Activated CD8-positive, alpha-beta T cell treated with anti-CD3 and anti-CD28 coated beads for 36 hours (primary cell): ENCODE measurements around the gene ASTN2. TPM values are rescaled to one million over a fixed set of nuclear protein-coding genes. Genes with fewer than 3 reads are reported as not detected.

Source experiments
- ATAC-seq: fragments of 200-7000 bp; cut with Tn5 transposase; one replicate; pipeline ENCODE4 v1.10.0; 2021; ENCODE audit warnings: mild to moderate bottlenecking, moderate library complexity
- CTCF ChIA-PET: fragments of 350-600 bp; sonication (Branson Sonifier 250); formaldehyde crosslinking; loops from one replicate; lab custom pipeline; 2021; ENCODE audit warnings: antibody characterized with exemption; lab: Charles Lee
- POLR2A ChIA-PET: fragments of 350-600 bp; sonication (Branson Sonifier 250); formaldehyde crosslinking; loops from one replicate; lab custom pipeline; 2021; ENCODE audit warnings: antibody characterized with exemption; lab: Charles Lee
- DNase-seq: peaks from one replicate; pipeline ENCODE4 v3.0.0-alpha.2; 2020
- H3K27ac Mint-ChIP-seq: one replicate; pipeline ENCODE4 v1.8.0; 2021; ENCODE audit warnings: mild to moderate bottlenecking, mixed read lengths
- H3K27me3 Mint-ChIP-seq: one replicate; pipeline ENCODE4 v1.8.0; 2021; ENCODE audit warnings: mixed read lengths
- H3K36me3 Mint-ChIP-seq: one replicate; pipeline ENCODE4 v1.8.0; 2021; ENCODE audit warnings: low read depth, mixed read lengths
- H3K4me1 Mint-ChIP-seq: one replicate; pipeline ENCODE4 v1.8.0; 2021; ENCODE audit warnings: low read depth, mixed read lengths
- H3K4me3 Mint-ChIP-seq: one replicate; pipeline ENCODE4 v1.8.0; 2021; ENCODE audit warnings: mild to moderate bottlenecking, moderate library complexity, mixed read lengths
- H3K9me3 Mint-ChIP-seq: one replicate; pipeline ENCODE4 v1.8.0; 2021; ENCODE audit warnings: mixed read lengths
- intact Hi-C: fragments of 100-400 bp; cut with micrococcal nuclease; formaldehyde crosslinking; loops from one replicate; pipeline ENCODE4 v1.10.0; 2022
- total RNA-seq, 2 experiments: library from RNA; stranded (reverse); gene quantifications; one replicate each; pipeline ENCODE4 v1.2.3, GENCODE V29; 2021
- TF ChIP-seq, protein P1 (sequence below): fragments of 200-600 bp; IDR thresholded peaks from one replicate; pipeline ENCODE4 v1.8.0; 2022; ENCODE audit warnings: antibody characterized with exemption, mild to moderate bottlenecking

The ASTN2 gene
- total RNA-seq, 2 experiments from 2014 or later = 5.2 to 5.7 TPM

DNA sequence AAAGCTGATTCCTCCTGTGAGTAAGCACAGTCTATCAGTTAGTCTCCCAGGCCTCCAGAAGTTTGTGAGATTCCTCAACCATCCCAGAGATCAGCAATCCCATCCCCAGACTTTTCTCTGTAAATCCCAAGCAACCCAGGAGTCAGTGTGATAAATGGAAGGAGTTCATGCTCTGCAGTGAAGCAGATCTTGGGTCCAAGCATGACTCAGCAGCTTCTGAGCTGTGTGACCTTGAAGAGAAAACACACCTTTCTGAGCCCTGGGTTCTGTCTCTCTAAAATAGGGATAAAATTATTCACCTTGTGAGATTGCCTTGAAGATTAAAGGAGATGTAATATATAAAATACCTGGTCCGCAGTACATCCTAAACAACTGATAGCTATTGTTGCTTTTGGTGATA is 318.7 kb downstream of the ASTN2 start:
- ChIA-PET POLR2A (no interaction called here), CTCF (interaction anchor here (0.9 kb wide), 1 partner anchor 34 kb away, joined by 3 read pairs; no protein-coding TSS in a partner anchor)
- DNase-seq (no peak), ATAC-seq (no peak)
- TF ChIP-seq, protein P1, sequence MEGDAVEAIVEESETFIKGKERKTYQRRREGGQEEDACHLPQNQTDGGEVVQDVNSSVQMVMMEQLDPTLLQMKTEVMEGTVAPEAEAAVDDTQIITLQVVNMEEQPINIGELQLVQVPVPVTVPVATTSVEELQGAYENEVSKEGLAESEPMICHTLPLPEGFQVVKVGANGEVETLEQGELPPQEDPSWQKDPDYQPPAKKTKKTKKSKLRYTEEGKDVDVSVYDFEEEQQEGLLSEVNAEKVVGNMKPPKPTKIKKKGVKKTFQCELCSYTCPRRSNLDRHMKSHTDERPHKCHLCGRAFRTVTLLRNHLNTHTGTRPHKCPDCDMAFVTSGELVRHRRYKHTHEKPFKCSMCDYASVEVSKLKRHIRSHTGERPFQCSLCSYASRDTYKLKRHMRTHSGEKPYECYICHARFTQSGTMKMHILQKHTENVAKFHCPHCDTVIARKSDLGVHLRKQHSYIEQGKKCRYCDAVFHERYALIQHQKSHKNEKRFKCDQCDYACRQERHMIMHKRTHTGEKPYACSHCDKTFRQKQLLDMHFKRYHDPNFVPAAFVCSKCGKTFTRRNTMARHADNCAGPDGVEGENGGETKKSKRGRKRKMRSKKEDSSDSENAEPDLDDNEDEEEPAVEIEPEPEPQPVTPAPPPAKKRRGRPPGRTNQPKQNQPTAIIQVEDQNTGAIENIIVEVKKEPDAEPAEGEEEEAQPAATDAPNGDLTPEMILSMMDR = no peak
- intact Hi-C loops = no loop called here
- Mint-ChIP-seq H3K27me3 (no peaks in the 10 kb centered on the region), H3K9me3 (peaks cover 2% of the 10 kb centered on the region), H3K4me1 (no peaks in the 10 kb centered on the region), H3K4me3 (no peak overlapping the region), H3K27ac (no peak overlapping the region), H3K36me3 (no peaks in the 10 kb centered on the region)

DNA sequence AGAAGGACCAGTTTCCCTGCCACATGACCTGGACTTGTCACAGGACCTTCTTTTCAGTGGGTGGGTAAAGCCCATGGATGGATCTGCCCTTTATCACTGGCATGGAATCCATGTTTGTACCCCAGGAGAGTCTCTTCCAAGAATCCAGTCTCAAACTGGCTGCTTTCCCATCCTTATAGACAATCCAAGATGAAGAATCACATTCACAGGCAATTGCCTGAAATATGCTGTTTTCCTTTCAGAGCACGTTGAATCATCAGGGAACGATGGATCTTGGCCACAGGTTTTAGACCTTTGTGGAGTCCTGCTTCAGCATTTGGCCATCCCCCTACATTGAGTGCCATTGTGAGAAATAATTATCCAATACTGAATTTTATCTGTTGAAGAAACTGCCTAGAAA is 319.8 kb downstream of the ASTN2 start:
- intact Hi-C loops = no loop called here

DNA sequence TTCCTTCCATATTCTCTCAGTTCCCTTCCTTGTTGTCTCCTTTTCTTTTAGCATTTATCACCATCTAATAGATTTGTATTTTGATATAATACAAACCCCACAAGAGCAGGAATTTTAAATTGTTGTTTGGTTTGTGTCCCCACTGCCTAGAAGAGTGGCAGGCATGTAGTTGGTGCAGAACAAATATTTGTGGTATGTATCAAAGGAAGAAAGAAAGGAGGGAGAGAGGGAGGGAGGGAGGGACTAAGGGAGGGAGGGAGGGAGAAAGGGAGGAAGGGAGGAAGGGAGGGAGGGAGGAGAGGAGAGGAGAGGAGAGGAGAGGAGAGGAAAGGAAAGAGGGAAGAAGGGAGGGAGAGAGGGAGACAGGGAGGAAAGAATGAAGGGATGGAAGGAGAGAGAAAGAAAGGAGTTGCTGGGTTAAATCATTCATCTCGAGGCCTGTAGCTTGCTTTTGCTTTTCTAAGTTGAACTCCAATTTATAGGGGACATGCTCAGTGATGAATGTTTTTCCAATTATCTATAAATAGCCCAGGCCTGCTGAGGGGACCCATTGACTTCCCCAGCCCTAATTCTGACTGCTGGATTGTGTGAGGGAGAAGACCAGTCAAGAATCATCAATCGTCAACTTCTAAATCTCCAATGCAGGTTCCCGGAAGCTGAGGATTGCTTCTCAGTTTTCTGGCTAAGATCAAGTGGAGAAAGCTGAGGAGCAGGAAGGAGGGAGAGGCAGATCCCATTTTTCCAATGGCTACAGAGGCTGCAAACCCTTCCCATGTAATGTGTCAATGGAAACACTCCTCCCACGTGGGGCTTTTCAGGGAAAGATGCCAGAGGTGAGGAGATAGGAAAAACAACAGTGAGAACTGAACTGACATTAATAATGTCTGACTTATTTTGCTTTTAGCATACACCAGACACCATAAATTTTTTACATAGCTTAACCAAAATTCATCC is 320.7 kb downstream of the ASTN2 start:
- no peak overlapping the region for H3K27ac Mint-ChIP-seq
- no peaks in the 10 kb centered on the region for H3K9me3 Mint-ChIP-seq
- POLR2A ChIA-PET = no interaction called here
- TF ChIP-seq, protein P1 = no peak
- H3K36me3 Mint-ChIP-seq = no peaks in the 10 kb centered on the region
- no peaks in the 10 kb centered on the region for H3K4me1 Mint-ChIP-seq
- intact Hi-C loops = no loop called here
- ATAC-seq (no peak), DNase-seq (no peak)
- H3K27me3 Mint-ChIP-seq = no peaks in the 10 kb centered on the region
- H3K4me3 Mint-ChIP-seq = no peak overlapping the region
- CTCF ChIA-PET = no interaction called here

More for the DNA sequence above, 319.8 kb downstream of the ASTN2 start:
- CTCF ChIA-PET = no interaction called here
- Mint-ChIP-seq H3K36me3 (no peaks in the 10 kb centered on the region), H3K9me3 (peaks cover 2% of the 10 kb centered on the region), H3K4me3 (no peak overlapping the region), H3K4me1 (no peaks in the 10 kb centered on the region), H3K27ac (no peak overlapping the region), H3K27me3 (no peaks in the 10 kb centered on the region)
- DNase-seq (no peak), ATAC-seq (no peak)
- POLR2A ChIA-PET = no interaction called here
- TF ChIP-seq, protein P1 = no peak

DNA sequence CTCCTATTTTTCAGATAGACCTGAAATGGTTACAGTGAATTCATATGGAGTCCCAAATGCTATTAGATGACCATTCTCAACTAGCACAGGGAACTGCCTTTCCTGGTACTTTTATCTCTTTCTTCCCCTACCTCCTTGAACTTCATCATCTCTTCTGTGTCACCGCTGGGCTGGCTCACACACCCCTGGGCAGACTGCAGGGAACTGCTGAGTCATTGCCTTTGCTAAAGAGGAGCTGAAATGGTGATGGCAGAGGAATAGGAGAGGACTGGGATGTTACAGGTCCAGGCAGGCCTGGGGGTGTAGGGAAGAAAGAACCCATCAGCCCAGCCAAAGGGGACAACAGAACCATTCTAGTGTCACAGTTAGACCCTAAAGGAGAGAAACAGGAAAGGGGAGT is 322.3 kb downstream of the ASTN2 start:
- H3K4me1 Mint-ChIP-seq = no peaks in the 10 kb centered on the region
- intact Hi-C loops = no loop called here
- no peak overlapping the region for H3K4me3 Mint-ChIP-seq
- no peak for ATAC-seq
- no peaks in the 10 kb centered on the region for H3K27me3 Mint-ChIP-seq
- H3K9me3 Mint-ChIP-seq = no peaks in the 10 kb centered on the region
- TF ChIP-seq, protein P1 = no peak
- CTCF ChIA-PET = no interaction called here
- no peaks in the 10 kb centered on the region for H3K36me3 Mint-ChIP-seq
- DNase-seq = no peak
- POLR2A ChIA-PET = no interaction called here
- no peak overlapping the region for H3K27ac Mint-ChIP-seq

DNA sequence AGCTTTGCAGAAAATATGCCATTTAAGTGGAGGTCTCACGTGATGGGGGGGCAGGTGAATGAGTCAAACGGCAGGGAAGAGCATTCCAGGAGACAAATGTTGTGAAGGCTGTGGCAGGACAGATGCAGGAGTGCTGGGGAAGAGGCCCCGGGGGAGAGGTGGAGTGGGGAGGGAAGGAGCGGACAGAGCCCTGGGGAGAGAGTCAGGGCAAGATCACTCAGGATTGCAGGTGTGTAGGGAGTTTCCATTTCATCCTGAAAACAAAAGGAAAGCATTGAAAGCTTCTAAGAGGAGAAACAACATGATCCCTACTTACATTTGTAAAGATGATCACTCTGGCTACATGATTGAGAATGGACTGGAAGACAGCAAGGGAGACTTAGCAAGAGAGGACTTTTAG is 323.3 kb downstream of the ASTN2 start:
- no peak for ATAC-seq
- Mint-ChIP-seq H3K36me3 (no peaks in the 10 kb centered on the region), H3K4me1 (no peaks in the 10 kb centered on the region), H3K27me3 (no peaks in the 10 kb centered on the region), H3K9me3 (no peaks in the 10 kb centered on the region), H3K27ac (no peak overlapping the region), H3K4me3 (no peak overlapping the region)
- ChIA-PET POLR2A (no interaction called here), CTCF (no interaction called here)
- no peak for DNase-seq
- TF ChIP-seq, protein P1 = no peak
- intact Hi-C loops = no loop called here
